Measurements from ENCODE around the gene DYNC1H1. TPM values are rescaled to one million over a fixed set of nuclear protein-coding genes. Genes with fewer than 3 reads are reported as not detected.

Gene DYNC1H1
- total RNA-seq, 1 donor from 2014 or later = 237 TPM

- Histone ChIP-seq H3K36me3 (no peaks in the 10 kb centered on the region), H3K27ac (no peak overlapping the region), H3K27me3 (peaks cover 15% of the 10 kb centered on the region), H3K4me2 (no peak overlapping the region), H3K4me1 (no peaks in the 10 kb centered on the region), H3K9ac (no peak overlapping the region), H3F3A (ENCODE audit: low read depth) (peaks cover 5% of the 10 kb centered on the region), H3K4me3 (no peak overlapping the region), H3K79me2 (ENCODE audit: low read depth) (no peaks in the 10 kb centered on the region), H3K9me3 (ENCODE audit: low read depth) (no peaks in the 10 kb centered on the region), H2AFZ (replicated peaks) (no peak overlapping the region), H4K20me1 (ENCODE audit: low read depth) (no peaks in the 10 kb centered on the region)
- Mint-ChIP-seq H3K27me3 (ENCODE audit: insufficient read depth, low read depth) (peaks cover 3% of the 10 kb centered on the region), H3K36me3 (no peaks in the 10 kb centered on the region), H3K4me1 (peaks cover 5% of the 10 kb centered on the region), H3K27ac (no peak overlapping the region), H3K4me3 (no peak overlapping the region), H3K9me3 (no peaks in the 10 kb centered on the region)
- TF ChIP-seq CTCF (IDR thresholded peaks at IDR 0.05) (no peak), EZH2phosphoT487 (IDR thresholded peaks at IDR 0.05) (no peak), EZH2 (IDR thresholded peaks at IDR 0.05) (no peak)
- no peak for DNase-seq (ENCODE audit: low spot score)
These were observed 6.8 kb upstream of the DYNC1H1 start for GRCh38 chr14:101957406-101958234.

DNA sequence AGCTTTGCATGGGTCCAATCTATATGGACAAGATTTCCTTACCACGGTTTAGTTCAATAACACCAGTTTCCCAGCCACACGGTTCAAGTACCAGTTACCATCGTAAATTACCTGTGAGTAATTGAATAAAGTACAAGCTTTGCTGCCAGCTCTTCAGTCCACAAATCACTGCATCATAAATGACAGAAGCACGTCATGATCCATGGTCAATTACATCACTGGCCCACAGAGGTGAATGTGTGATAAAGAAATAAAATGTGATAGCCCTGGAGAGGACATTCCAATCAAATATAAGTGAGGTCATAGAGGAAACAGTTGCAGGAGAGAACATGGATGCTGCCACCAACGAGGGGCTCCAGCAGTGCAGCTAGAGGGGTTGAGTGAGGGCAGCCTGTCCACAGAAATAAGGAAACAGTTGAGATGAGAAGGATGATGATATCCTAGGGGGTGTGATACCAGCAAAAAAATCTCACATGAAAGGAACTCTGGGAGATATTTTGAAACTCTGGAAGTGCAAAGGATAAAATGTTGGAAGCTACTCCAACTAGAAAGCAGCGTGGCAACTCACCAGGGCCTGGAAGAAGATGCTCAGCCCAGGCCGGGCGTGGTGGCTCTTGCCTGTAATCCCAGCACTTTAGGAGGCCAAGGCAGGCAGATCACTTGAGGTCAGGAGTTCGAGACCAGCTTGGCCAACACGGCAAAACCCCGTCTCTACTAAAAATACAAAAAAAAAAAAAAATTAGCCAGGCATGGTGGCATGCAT lies 5.8 kb upstream of the DYNC1H1 start:
- H3K27ac Mint-ChIP-seq = peak overlapping the region; percentile 24
- H3F3A ChIP-seq (ENCODE audit: low read depth) = peaks cover 5% of the 10 kb centered on the region
- DNase-seq (ENCODE audit: low spot score) = no peak
- H3K9me3 ChIP-seq (ENCODE audit: low read depth) = no peaks in the 10 kb centered on the region
- no peak for TF ChIP-seq EZH2phosphoT487 (IDR thresholded peaks at IDR 0.05)
- TF ChIP-seq EZH2 (IDR thresholded peaks at IDR 0.05) = no peak
- no peak for TF ChIP-seq CTCF (IDR thresholded peaks at IDR 0.05)
- no peak overlapping the region for H3K4me2 ChIP-seq
- H3K4me1 Mint-ChIP-seq = peaks cover 5% of the 10 kb centered on the region
- H3K9me3 Mint-ChIP-seq = no peaks in the 10 kb centered on the region
- H3K27ac ChIP-seq = no peak overlapping the region
- H3K4me1 ChIP-seq = no peaks in the 10 kb centered on the region
- no peaks in the 10 kb centered on the region for H3K79me2 ChIP-seq (ENCODE audit: low read depth)
- H3K27me3 Mint-ChIP-seq (ENCODE audit: insufficient read depth, low read depth) = peaks cover 3% of the 10 kb centered on the region
- no peak overlapping the region for H2AFZ ChIP-seq (replicated peaks)
- H4K20me1 ChIP-seq (ENCODE audit: low read depth) = no peaks in the 10 kb centered on the region
- H3K36me3 Mint-ChIP-seq = no peaks in the 10 kb centered on the region
- no peak overlapping the region for H3K4me3 ChIP-seq
- H3K9ac ChIP-seq = no peak overlapping the region
- no peaks in the 10 kb centered on the region for H3K36me3 ChIP-seq
- peaks cover 25% of the 10 kb centered on the region for H3K27me3 ChIP-seq
- no peak overlapping the region for H3K4me3 Mint-ChIP-seq

GRCh38 chr14:101959277-101959676 lies 5.1 kb upstream of the DYNC1H1 start:
- Histone ChIP-seq H3K27ac (no peak overlapping the region), H3K36me3 (no peaks in the 10 kb centered on the region), H3K27me3 (peaks cover 30% of the 10 kb centered on the region), H2AFZ (replicated peaks) (no peak overlapping the region), H3K79me2 (ENCODE audit: low read depth) (no peaks in the 10 kb centered on the region), H4K20me1 (ENCODE audit: low read depth) (no peaks in the 10 kb centered on the region), H3K4me1 (no peaks in the 10 kb centered on the region), H3K9me3 (ENCODE audit: low read depth) (no peaks in the 10 kb centered on the region), H3K4me3 (no peak overlapping the region), H3K4me2 (no peak overlapping the region), H3F3A (ENCODE audit: low read depth) (peaks cover 5% of the 10 kb centered on the region), H3K9ac (no peak overlapping the region)
- H3K36me3 Mint-ChIP-seq = no peaks in the 10 kb centered on the region
- H3K4me1 Mint-ChIP-seq = peaks cover 10% of the 10 kb centered on the region
- no peaks in the 10 kb centered on the region for H3K9me3 Mint-ChIP-seq
- DNase-seq (ENCODE audit: low spot score) = no peak
- H3K27ac Mint-ChIP-seq = no peak overlapping the region
- TF ChIP-seq EZH2phosphoT487 (IDR thresholded peaks at IDR 0.05) (no peak), EZH2 (IDR thresholded peaks at IDR 0.05) (no peak), CTCF (IDR thresholded peaks at IDR 0.05) (no peak)
- peaks cover 3% of the 10 kb centered on the region for H3K27me3 Mint-ChIP-seq (ENCODE audit: insufficient read depth, low read depth)
- H3K4me3 Mint-ChIP-seq = no peak overlapping the region
